GM18502 (cell line): ENCODE results near the gene GATC.
A peak's percentile ranks its signal among the peaks of the same experiment; 100 is the strongest.
"Not testable (repeated sequence)": the region's sequence is repeated elsewhere in the genome, so short reads cannot be mapped to it uniquely, and the experiment has no call there.

Experiments
- ATAC-seq: cut with Tn5 transposase; IDR thresholded peaks from one replicate; pipeline ENCODE4 v1.9.1; 2021; ENCODE audit warnings: mild to moderate bottlenecking; ENCODE audit not compliant: unreplicated experiment, poor library complexity

Gene GATC

DNA sequence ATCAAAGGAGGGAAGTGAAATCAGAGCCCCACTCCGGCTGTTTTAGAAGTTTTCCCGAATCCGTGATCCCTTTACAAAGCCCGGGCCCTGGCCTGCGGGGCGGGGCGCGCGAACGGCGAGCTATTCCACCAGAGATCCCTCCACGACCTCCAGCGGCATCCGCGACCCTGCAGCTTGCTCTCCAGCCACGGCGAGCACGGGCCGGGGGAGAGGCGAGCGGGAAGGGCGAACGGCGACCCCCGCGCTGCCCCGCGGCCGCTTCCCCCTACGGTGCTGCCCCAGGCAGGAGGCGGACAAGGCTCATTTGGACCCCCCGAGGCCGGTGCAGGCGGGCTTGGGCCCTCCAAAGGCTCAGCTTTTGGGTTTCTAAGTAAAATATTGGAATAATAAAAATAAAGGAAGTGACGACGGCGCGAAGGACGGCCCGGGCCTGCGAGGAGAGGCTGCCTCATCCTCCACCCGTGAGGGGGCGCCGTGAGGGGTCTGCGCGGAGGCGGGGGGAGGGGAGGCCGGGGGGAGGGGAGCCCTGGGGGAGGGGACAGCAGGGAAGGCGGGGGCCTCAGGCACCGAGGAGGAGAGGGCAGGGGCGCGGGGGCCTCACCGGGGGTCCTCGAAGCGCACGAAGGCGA lies 22.7 kb downstream of the GATC start:
- peak; percentile 21 for ATAC-seq

GRCh38 chr12:120469450-120470149 lies 23.4 kb downstream of the GATC start, which contains the start of gene SRSF9:
TSS of gene SRSF9 (minus strand) at chr12:120469748. CDS start at chr12:120469609, 139 bp downstream.
- ATAC-seq: peak; percentile 90

DNA sequence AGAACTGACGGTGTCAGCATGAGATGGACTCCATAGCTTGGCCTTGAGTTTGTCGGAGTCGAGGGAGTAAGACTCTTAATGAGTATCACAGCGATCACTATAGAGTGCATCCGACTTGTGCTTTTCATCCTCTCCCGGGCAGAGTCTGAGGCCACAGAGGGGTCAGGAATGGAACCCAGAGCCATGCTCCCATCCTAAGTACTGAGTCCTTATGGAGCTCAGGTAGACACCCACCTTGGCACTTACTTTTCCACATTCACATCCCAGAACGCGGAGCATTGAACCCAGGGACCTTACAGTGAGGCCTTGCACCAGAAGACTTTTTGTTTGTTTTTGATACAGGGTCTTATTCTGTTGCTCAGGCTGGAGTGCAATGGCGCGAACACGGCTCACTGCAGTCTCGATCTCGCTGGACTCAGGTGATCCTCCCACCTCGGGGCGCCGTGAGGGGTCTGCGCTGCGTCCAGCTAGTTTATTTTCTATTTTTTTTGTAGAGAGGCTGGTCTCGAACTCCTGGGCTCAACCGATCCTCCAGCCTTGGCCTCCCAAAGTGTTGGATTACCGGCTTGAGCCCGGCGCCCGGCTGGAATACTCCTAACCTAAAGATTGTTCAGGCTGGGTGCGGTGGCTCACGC lies 24.0 kb downstream of the GATC start:
- peak; percentile 14 for ATAC-seq

DNA sequence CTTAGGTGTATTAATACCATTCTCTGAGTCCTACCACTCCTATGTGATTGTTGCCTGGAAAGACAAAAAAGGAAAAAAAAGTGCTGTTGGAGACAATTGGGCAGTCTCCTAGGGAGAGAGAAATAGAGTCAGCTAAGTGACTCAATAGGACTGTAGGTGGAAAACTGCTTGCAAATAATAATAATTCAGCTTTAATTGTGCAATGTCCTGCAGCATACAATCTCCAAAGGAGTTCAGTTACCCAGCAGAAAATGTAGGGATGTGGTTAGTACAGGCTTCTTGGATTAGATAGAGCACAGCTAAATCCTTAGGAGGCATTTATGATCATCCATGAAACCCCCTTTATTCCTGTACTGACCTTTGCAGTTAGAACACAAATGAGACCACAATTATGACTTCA lies 26.3 kb downstream of the GATC start:
- ATAC-seq: no peak

GRCh38 chr12:120473807-120474615 lies 27.8 kb downstream of the GATC start:
- no peak for ATAC-seq

- ATAC-seq: no peak
These were observed 28.3 kb downstream of the GATC start for GRCh38 chr12:120474616-120474960.

DNA sequence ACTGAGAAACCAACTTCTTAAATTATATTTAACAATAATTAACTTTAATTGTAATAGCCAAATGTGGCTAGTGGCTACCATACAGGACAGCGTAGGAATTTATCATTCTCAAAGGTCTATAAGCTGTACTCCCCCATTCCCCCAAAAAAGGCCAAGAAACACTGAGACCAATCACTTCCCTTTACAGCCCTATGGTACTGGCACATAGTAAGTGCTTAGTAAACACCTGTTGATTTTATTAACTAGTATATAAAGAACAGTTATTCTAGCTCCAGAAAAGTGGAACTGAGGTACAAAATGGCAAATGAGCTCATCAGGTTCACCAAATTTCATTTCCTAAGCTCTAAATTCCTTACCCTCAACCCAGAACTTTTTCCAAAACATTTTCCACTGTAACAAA lies 29.4 kb downstream of the GATC start:
- no peak for ATAC-seq

GRCh38 chr12:120479458-120479857 lies 33.2 kb downstream of the GATC start:
- ATAC-seq: no peak

GRCh38 chr12:120480211-120480610 lies 34.0 kb downstream of the GATC start:
- no peak for ATAC-seq

DNA sequence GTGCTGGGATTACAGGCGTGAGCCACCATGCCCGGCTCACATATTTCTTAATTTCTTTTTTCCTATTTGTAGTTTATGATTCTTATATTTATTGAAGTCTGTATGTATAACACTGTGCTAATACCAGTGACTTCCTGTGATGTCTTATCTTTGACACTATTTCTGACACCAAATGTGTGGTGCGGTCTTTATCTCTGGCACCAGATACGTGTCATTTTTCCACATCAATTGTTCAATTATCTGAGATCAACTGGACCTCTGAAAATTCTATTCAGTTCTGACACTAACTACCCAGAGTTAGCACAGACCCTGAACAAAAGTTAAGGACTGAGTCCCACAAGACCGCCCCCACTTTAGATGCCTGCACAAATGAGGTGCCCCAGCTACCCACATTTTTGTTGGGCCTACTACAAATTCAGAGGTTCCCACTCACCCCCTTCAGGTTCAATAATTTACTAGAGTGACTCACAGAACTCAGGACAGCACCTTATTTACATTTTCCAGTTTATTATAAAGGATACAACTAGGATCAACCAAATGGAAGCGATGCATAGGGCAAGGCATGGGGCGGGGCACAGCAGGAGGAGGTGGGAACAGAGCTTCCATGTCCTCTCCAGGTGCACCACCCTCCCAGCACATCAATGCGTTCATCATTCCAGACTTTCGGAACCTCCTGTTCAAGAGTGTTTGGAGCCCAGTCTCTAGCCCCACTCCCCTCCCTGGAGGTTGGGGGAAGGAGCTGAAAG lies 35.0 kb downstream of the GATC start:
- no peak for ATAC-seq

- ATAC-seq: no peak
These were observed 37.4 kb downstream of the GATC start for GRCh38 chr12:120483621-120484020.

DNA sequence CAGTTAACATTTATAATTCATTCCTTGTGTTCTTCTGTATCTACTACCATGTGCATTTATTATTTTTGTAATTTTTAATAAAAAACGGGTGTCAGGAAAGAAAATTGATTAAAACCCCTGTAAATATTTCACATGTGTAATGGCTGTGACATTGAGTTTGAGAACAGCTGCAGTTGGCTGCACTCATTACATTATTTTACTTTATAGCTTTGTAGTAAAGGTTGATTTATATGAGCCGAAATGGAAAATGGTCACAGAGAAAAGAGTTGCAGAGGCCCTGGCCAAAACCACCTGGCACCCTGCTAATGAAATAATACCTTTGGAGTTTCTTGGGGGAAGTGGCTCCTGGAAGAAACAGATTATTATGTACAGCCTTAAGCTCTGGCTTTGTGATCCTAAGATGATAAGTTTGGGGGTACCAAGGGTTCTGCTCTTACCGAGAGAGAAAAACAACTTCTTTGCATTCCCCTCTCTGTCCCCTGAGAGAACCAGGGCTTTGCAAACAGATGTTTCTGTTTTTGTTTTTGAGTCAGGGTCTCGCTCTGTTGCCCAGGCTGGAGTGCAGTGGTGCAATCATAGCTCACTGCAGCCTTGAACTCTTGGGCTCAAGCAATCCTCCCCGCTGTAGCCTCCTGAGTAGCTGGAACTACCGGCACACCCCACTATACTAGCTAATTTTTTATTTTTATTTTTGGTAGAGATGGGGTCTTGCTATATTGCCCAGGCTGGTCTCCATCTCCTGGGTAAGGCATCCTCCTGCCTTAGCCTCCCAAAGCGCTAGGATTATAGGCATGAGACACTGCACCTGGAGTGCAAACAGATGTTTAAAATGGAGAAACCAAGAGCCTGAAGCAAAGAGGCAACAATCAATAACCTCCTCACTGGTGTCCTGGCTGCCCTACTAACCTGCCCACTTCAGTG lies 40.0 kb downstream of the GATC start:
- no peak for ATAC-seq

GRCh38 chr12:120487552-120487951 lies 41.3 kb downstream of the GATC start:
- not testable (repeated sequence) for ATAC-seq

GRCh38 chr12:120488057-120488640 lies 41.9 kb downstream of the GATC start:
- no peak for ATAC-seq

GRCh38 chr12:120489018-120489417 lies 42.8 kb downstream of the GATC start:
- no peak for ATAC-seq

DNA sequence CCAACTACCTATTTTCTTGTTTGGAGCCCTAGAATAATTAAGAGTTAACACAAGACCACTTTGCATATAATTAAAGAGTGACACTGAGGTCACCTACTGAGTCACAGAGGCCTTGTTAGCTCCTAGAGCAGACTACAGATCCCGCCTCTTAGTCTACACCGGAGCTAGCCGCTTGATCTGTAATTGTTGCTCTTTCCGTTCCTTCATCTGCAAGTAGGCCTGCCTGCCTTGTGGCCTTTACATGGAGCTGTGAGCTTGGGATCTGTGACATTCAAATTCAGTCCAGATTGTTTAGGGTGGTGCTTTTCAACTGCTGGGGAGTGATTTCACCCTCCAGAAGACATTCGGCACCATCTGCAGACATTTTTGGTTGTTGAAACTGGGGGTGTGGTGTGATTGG lies 44.1 kb downstream of the GATC start:
- ATAC-seq: no peak

DNA sequence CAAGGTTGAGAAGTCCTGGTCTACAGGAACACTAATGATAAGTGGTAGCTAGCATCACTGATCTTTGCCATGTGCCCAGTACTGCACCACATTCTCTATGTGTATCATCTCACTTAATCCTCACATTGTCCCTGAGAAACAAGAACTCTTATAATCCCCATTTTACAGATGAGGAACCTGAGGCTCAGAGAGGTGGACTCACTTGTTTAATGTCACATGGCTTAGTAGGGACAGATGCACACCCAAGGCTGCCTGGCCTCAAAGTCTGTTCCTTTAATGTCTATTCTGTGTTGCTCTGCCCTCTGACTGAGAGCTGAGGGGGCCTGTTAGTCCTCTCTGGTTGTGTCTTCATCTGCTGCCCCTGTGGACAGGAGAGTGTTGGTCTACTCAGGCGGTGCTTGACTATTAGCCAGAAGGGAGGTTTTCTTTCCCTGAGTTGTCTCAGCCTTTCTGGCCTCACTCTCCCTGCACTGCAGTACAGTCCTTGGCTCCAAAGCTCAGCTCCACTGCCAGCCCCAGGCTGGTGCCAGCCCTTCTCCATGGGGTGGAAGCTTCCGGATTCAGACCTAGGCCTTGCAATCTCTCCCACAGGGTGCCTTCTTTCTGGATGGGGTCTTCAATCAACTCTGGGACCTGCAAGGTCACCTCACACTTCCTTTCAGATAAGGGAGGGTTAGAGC lies 44.7 kb downstream of the GATC start:
- ATAC-seq: no peak

- ATAC-seq: peak; percentile 1
These were observed 49.0 kb downstream of the GATC start for GRCh38 chr12:120495186-120495730.
